ENCODE measurements around the gene REXO5. TPM values are rescaled to one million over a fixed set of nuclear protein-coding genes. Genes with fewer than 3 reads are reported as not detected.

REXO5 gene
- total and polyA plus RNA-seq, 9 of the 15 experiments (the other 6 are each of a cell fraction or from before 2014, with no cell fraction given): 10.5 to 45.1 (median 25.4) TPM

- TF ChIP-seq, protein P1, sequence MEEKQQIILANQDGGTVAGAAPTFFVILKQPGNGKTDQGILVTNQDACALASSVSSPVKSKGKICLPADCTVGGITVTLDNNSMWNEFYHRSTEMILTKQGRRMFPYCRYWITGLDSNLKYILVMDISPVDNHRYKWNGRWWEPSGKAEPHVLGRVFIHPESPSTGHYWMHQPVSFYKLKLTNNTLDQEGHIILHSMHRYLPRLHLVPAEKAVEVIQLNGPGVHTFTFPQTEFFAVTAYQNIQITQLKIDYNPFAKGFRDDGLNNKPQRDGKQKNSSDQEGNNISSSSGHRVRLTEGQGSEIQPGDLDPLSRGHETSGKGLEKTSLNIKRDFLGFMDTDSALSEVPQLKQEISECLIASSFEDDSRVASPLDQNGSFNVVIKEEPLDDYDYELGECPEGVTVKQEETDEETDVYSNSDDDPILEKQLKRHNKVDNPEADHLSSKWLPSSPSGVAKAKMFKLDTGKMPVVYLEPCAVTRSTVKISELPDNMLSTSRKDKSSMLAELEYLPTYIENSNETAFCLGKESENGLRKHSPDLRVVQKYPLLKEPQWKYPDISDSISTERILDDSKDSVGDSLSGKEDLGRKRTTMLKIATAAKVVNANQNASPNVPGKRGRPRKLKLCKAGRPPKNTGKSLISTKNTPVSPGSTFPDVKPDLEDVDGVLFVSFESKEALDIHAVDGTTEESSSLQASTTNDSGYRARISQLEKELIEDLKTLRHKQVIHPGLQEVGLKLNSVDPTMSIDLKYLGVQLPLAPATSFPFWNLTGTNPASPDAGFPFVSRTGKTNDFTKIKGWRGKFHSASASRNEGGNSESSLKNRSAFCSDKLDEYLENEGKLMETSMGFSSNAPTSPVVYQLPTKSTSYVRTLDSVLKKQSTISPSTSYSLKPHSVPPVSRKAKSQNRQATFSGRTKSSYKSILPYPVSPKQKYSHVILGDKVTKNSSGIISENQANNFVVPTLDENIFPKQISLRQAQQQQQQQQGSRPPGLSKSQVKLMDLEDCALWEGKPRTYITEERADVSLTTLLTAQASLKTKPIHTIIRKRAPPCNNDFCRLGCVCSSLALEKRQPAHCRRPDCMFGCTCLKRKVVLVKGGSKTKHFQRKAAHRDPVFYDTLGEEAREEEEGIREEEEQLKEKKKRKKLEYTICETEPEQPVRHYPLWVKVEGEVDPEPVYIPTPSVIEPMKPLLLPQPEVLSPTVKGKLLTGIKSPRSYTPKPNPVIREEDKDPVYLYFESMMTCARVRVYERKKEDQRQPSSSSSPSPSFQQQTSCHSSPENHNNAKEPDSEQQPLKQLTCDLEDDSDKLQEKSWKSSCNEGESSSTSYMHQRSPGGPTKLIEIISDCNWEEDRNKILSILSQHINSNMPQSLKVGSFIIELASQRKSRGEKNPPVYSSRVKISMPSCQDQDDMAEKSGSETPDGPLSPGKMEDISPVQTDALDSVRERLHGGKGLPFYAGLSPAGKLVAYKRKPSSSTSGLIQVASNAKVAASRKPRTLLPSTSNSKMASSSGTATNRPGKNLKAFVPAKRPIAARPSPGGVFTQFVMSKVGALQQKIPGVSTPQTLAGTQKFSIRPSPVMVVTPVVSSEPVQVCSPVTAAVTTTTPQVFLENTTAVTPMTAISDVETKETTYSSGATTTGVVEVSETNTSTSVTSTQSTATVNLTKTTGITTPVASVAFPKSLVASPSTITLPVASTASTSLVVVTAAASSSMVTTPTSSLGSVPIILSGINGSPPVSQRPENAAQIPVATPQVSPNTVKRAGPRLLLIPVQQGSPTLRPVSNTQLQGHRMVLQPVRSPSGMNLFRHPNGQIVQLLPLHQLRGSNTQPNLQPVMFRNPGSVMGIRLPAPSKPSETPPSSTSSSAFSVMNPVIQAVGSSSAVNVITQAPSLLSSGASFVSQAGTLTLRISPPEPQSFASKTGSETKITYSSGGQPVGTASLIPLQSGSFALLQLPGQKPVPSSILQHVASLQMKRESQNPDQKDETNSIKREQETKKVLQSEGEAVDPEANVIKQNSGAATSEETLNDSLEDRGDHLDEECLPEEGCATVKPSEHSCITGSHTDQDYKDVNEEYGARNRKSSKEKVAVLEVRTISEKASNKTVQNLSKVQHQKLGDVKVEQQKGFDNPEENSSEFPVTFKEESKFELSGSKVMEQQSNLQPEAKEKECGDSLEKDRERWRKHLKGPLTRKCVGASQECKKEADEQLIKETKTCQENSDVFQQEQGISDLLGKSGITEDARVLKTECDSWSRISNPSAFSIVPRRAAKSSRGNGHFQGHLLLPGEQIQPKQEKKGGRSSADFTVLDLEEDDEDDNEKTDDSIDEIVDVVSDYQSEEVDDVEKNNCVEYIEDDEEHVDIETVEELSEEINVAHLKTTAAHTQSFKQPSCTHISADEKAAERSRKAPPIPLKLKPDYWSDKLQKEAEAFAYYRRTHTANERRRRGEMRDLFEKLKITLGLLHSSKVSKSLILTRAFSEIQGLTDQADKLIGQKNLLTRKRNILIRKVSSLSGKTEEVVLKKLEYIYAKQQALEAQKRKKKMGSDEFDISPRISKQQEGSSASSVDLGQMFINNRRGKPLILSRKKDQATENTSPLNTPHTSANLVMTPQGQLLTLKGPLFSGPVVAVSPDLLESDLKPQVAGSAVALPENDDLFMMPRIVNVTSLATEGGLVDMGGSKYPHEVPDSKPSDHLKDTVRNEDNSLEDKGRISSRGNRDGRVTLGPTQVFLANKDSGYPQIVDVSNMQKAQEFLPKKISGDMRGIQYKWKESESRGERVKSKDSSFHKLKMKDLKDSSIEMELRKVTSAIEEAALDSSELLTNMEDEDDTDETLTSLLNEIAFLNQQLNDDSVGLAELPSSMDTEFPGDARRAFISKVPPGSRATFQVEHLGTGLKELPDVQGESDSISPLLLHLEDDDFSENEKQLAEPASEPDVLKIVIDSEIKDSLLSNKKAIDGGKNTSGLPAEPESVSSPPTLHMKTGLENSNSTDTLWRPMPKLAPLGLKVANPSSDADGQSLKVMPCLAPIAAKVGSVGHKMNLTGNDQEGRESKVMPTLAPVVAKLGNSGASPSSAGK (IDR thresholded peaks at IDR 0.05): no peak
- TF ChIP-seq USF2 (CRISPR knock-in tag; IDR thresholded peaks at IDR 0.05) (no peak), ZNF507 (tag; conservative IDR thresholded peaks at IDR 0.05) (no peak), SETDB1 (IDR thresholded peaks at IDR 0.05; ENCODE audit: low read length) (no peak), HOMEZ (CRISPR knock-in tag; IDR thresholded peaks at IDR 0.05) (no peak)
- TF ChIP-seq, protein P2, sequence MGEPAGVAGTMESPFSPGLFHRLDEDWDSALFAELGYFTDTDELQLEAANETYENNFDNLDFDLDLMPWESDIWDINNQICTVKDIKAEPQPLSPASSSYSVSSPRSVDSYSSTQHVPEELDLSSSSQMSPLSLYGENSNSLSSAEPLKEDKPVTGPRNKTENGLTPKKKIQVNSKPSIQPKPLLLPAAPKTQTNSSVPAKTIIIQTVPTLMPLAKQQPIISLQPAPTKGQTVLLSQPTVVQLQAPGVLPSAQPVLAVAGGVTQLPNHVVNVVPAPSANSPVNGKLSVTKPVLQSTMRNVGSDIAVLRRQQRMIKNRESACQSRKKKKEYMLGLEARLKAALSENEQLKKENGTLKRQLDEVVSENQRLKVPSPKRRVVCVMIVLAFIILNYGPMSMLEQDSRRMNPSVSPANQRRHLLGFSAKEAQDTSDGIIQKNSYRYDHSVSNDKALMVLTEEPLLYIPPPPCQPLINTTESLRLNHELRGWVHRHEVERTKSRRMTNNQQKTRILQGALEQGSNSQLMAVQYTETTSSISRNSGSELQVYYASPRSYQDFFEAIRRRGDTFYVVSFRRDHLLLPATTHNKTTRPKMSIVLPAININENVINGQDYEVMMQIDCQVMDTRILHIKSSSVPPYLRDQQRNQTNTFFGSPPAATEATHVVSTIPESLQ (CRISPR knock-in tag; IDR thresholded peaks at IDR 0.05): no peak
- no peak for FAIRE-seq
These were observed 62.6 kb downstream of the REXO5 start for GRCh38 chr16:20868890-20869289.

More at GRCh38 chr16:20868890-20869289, 62.6 kb downstream of the REXO5 start:
- DNase-seq (ENCODE audit: extremely low read depth in 1 of 4, low spot score in 3 of 4) (no peak), ATAC-seq (peak; percentile 44)
- Histone ChIP-seq H3K9me1 (ENCODE audit: control insufficient read depth, insufficient read depth, low read length) (peaks cover 4% of the 10 kb centered on the region), H4K20me1 (replicated peaks; ENCODE audit: control insufficient read depth, insufficient read depth, low read length) (peaks cover 16% of the 10 kb centered on the region; the same call in 1 of the 2 replicates), H2AFZ (ENCODE audit: low read depth, low read length) (no peak overlapping the region), H3K79me2 (ENCODE audit: control insufficient read depth, insufficient read depth, low read length) (peaks cover 8% of the 10 kb centered on the region; the same call in 1 of the 3 replicates), H3K4me2 (ENCODE audit: insufficient read depth, low read length) (no peak overlapping the region), H3K27me3 (ENCODE audit: control insufficient read depth in 2 of 2, insufficient read depth in 2 of 2, low read length in 2 of 2) (no peaks in the 10 kb centered on the region), H3K9ac (ENCODE audit: insufficient read depth in 1 of 2, low read depth in 2 of 2, low read length in 2 of 2) (peak overlapping the region in 1 of 2 experiments; percentile 70; a peak in 1 of 4 replicates), H3K36me3 (ENCODE audit: control insufficient read depth, insufficient read depth, low read length) (no peaks in the 10 kb centered on the region), H3K9me3 (replicated peaks; ENCODE audit: control insufficient read depth, insufficient read depth, low read depth, low read length) (no peaks in the 10 kb centered on the region), H3K4me3 (no peak overlapping the region), H3K4me1 (replicated peaks in 1 of 2; ENCODE audit: control insufficient read depth in 2 of 2, insufficient read depth in 2 of 2, low read length in 2 of 2) (peaks cover 14 to 34% of the 10 kb centered on the region in 2 experiments), H3K27ac (ENCODE audit: extremely low read depth, low read depth, low read length) (no peak overlapping the region)
- no TSS peak for BruUV-seq (replicated peaks)
- POLR2A ChIA-PET: interaction anchor here (0.7 kb wide), 1 partner anchor 45 kb away, joined by 3 read pairs; no protein-coding TSS in a partner anchor
- in situ Hi-C loops (cut with MboI): no loop called here
- intact Hi-C loops (cut with micrococcal nuclease): no loop called here
- CTCF ChIA-PET (ENCODE audit: low intra/inter-chr PET ratio): no interaction called here
- WGBS (ENCODE audit: insufficient coverage, low coverage, missing lambda C conversion rate): 44% methylated on average over 3 of the region's 3 CpGs
